ENCODE results near the gene PTRHD1. TPM values are rescaled to one million over a fixed set of nuclear protein-coding genes. Genes with fewer than 3 reads are reported as not detected.

The PTRHD1 gene
- total and polyA plus RNA-seq, 2 donors (not counting 1 experiment from before 2014, with no cell fraction given) = 26.3 to 29.9 TPM

- Histone ChIP-seq H3K9ac (ENCODE audit: insufficient read depth, low read length) (no peak overlapping the region), H3K79me2 (ENCODE audit: control insufficient read depth, insufficient read depth, low read length) (no peaks in the 10 kb centered on the region), H3K27me3 (ENCODE audit: control insufficient read depth, insufficient read depth, low read length) (no peaks in the 10 kb centered on the region), H3K27ac (ENCODE audit: insufficient read depth, low read length) (no peak overlapping the region), H2AFZ (ENCODE audit: low read length) (no peak overlapping the region), H4K20me1 (ENCODE audit: control insufficient read depth, extremely low read depth, insufficient read depth, low read length) (no peaks in the 10 kb centered on the region), H3K4me2 (ENCODE audit: extremely low read depth, insufficient read depth, low read length) (no peak overlapping the region), H3K4me1 (ENCODE audit: control insufficient read depth, extremely low read depth, insufficient read depth, low read length) (no peaks in the 10 kb centered on the region), H3K36me3 (ENCODE audit: control insufficient read depth, insufficient read depth, low read length) (peaks cover 23% of the 10 kb centered on the region), H3K4me3 (replicated peaks in 1 of 4; ENCODE audit: control extremely low read depth in 1 of 4, insufficient read depth in 1 of 4, low read depth in 3 of 4, low read length in 4 of 4) (no peak overlapping the region), H3K9me3 (ENCODE audit: control insufficient read depth, insufficient read depth, low read depth, low read length) (no peaks in the 10 kb centered on the region)
- no peak for DNase-seq (ENCODE audit: low read depth in 2 of 2)
- TF ChIP-seq EZH2 (IDR thresholded peaks at IDR 0.05; ENCODE audit: low read length, missing control alignments) = no peak
- TF ChIP-seq CTCF (conservative IDR thresholded peaks at IDR 0.05 in 1 of 2, IDR thresholded peaks at IDR 0.05 in 1 of 2; ENCODE audit: low read depth in 1 of 2, low read length in 2 of 2) = peak; percentile 38 to 64
Measured at GRCh38 chr2:24824966-24825882, 32.0 kb upstream of the PTRHD1 start.

GRCh38 chr2:24824071-24824588, 30.9 kb upstream of the PTRHD1 start:
- H3K9ac ChIP-seq (ENCODE audit: insufficient read depth, low read length) = no peak overlapping the region
- no peaks in the 10 kb centered on the region for H3K4me1 ChIP-seq (ENCODE audit: control insufficient read depth, extremely low read depth, insufficient read depth, low read length)
- no peaks in the 10 kb centered on the region for H3K27me3 ChIP-seq (ENCODE audit: control insufficient read depth, insufficient read depth, low read length)
- DNase-seq (ENCODE audit: low read depth in 2 of 2) = no peak
- no peak overlapping the region for H3K27ac ChIP-seq (ENCODE audit: insufficient read depth, low read length)
- no peaks in the 10 kb centered on the region for H3K9me3 ChIP-seq (ENCODE audit: control insufficient read depth, insufficient read depth, low read depth, low read length)
- no peak for TF ChIP-seq EZH2 (IDR thresholded peaks at IDR 0.05; ENCODE audit: low read length, missing control alignments)
- no peak for TF ChIP-seq CTCF (conservative IDR thresholded peaks at IDR 0.05 in 1 of 2, IDR thresholded peaks at IDR 0.05 in 1 of 2; ENCODE audit: low read depth in 1 of 2, low read length in 2 of 2)
- H3K4me3 ChIP-seq (replicated peaks in 1 of 4; ENCODE audit: control extremely low read depth in 1 of 4, insufficient read depth in 1 of 4, low read depth in 3 of 4, low read length in 4 of 4) = no peak overlapping the region
- no peak overlapping the region for H3K4me2 ChIP-seq (ENCODE audit: extremely low read depth, insufficient read depth, low read length)
- H2AFZ ChIP-seq (ENCODE audit: low read length) = no peak overlapping the region
- H4K20me1 ChIP-seq (ENCODE audit: control insufficient read depth, extremely low read depth, insufficient read depth, low read length) = no peaks in the 10 kb centered on the region
- no peaks in the 10 kb centered on the region for H3K79me2 ChIP-seq (ENCODE audit: control insufficient read depth, insufficient read depth, low read length)
- peaks cover 24% of the 10 kb centered on the region for H3K36me3 ChIP-seq (ENCODE audit: control insufficient read depth, insufficient read depth, low read length)

GRCh38 chr2:24822049-24822706, 29.0 kb upstream of the PTRHD1 start:
- Histone ChIP-seq H3K4me1 (ENCODE audit: control insufficient read depth, extremely low read depth, insufficient read depth, low read length) (peaks cover 2% of the 10 kb centered on the region), H4K20me1 (ENCODE audit: control insufficient read depth, extremely low read depth, insufficient read depth, low read length) (no peaks in the 10 kb centered on the region), H3K27ac (ENCODE audit: insufficient read depth, low read length) (no peak overlapping the region), H3K9me3 (ENCODE audit: control insufficient read depth, insufficient read depth, low read depth, low read length) (no peaks in the 10 kb centered on the region), H3K79me2 (ENCODE audit: control insufficient read depth, insufficient read depth, low read length) (peaks cover 2% of the 10 kb centered on the region), H2AFZ (ENCODE audit: low read length) (no peak overlapping the region), H3K4me2 (ENCODE audit: extremely low read depth, insufficient read depth, low read length) (no peak overlapping the region), H3K9ac (ENCODE audit: insufficient read depth, low read length) (no peak overlapping the region), H3K27me3 (ENCODE audit: control insufficient read depth, insufficient read depth, low read length) (no peaks in the 10 kb centered on the region), H3K36me3 (ENCODE audit: control insufficient read depth, insufficient read depth, low read length) (peaks cover 26% of the 10 kb centered on the region), H3K4me3 (replicated peaks in 1 of 4; ENCODE audit: control extremely low read depth in 1 of 4, insufficient read depth in 1 of 4, low read depth in 3 of 4, low read length in 4 of 4) (no peak overlapping the region)
- TF ChIP-seq EZH2 (IDR thresholded peaks at IDR 0.05; ENCODE audit: low read length, missing control alignments) (no peak), CTCF (conservative IDR thresholded peaks at IDR 0.05 in 1 of 2, IDR thresholded peaks at IDR 0.05 in 1 of 2; ENCODE audit: low read depth in 1 of 2, low read length in 2 of 2) (no peak)
- no peak for DNase-seq (ENCODE audit: low read depth in 2 of 2)
